ENCODE results near the gene HOXB5. TPM values are rescaled to one million over a fixed set of nuclear protein-coding genes. Genes with fewer than 3 reads are reported as not detected.

Gene HOXB5
- total RNA-seq, 1 donor from 2014 or later: not detected

DNA sequence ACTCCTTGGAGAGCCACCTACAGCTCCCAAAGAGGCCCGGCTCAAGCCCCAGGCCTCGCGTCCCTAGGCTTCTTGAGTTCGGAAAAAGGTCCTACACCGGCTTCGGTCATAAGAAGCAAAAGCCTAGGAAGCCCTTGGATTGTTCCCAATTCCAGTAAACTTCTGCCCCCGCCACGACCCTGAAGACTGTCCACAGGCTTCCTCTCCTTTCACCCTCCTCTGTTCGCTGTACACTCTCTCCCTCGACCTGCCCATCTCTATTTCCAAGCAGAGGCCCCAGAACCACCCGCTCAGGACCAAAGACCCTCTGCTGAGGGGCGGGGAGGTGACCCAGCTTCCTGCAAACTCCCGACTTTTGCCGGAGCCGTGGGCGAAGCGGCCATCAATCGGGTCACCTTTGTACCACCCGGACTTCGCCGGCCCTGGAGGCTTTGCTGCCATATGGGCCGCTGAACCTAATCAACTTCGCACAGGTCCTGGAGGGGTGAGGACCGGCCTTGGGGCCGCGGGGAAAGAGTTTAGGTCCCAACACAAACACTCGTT is 51.4 kb downstream of the HOXB5 start:
- FAIRE-seq: no peak
- Histone ChIP-seq H3K4me3 (ENCODE audit: insufficient read depth, low read depth, low read length) (peak overlapping the region; percentile 84), H3K27ac (ENCODE audit: low read depth, low read length) (peak overlapping the region; percentile 95), H3K9ac (ENCODE audit: low read length) (peak overlapping the region; percentile 96), H3K79me2 (ENCODE audit: insufficient read depth, low read length) (peaks cover 53% of the 10 kb centered on the region), H3K27me3 (ENCODE audit: insufficient read depth, low read length) (peaks cover 27% of the 10 kb centered on the region), H3K4me2 (ENCODE audit: low read length) (peak overlapping the region; percentile 83), H4K20me1 (ENCODE audit: insufficient read depth, low read length) (no peaks in the 10 kb centered on the region), H3K36me3 (ENCODE audit: insufficient read depth, low read length) (no peaks in the 10 kb centered on the region), H3K9me3 (ENCODE audit: insufficient read depth, low read depth, low read length) (no peaks in the 10 kb centered on the region), H3K4me1 (ENCODE audit: insufficient read depth, low read length) (peaks cover 40% of the 10 kb centered on the region), H2AFZ (ENCODE audit: low read depth, low read length) (no peak overlapping the region)
- TF ChIP-seq EZH2 (IDR thresholded peaks at IDR 0.05; ENCODE audit: insufficient read depth, low read length) (peak; percentile 16), CTCF (IDR thresholded peaks at IDR 0.05; ENCODE audit: insufficient read depth, low read depth, low read length) (no peak)
- H3K9me3 Mint-ChIP-seq (ENCODE audit: unreplicated experiment): peaks cover 10% of the 10 kb centered on the region
- H3K27me3 Mint-ChIP-seq (ENCODE audit: low read depth, unreplicated experiment): peaks cover 80% of the 10 kb centered on the region
- peaks cover 5% of the 10 kb centered on the region for H3K4me1 Mint-ChIP-seq (ENCODE audit: low read depth, unreplicated experiment)
- peaks cover 2% of the 10 kb centered on the region for H3K36me3 Mint-ChIP-seq (ENCODE audit: low read depth, unreplicated experiment)
- DNase-seq (ENCODE audit: low read depth): no peak
- H3K4me3 Mint-ChIP-seq (ENCODE audit: unreplicated experiment): peak overlapping the region; percentile 76
- peak overlapping the region; percentile 77 for H3K27ac Mint-ChIP-seq (ENCODE audit: unreplicated experiment)

GRCh38 chr17:48541577-48542113 is 51.9 kb downstream of the HOXB5 start:
- peak overlapping the region; percentile 96 for H3K9ac ChIP-seq (ENCODE audit: low read length)
- H3K27ac Mint-ChIP-seq (ENCODE audit: unreplicated experiment): peak overlapping the region; percentile 77
- peaks cover 22% of the 10 kb centered on the region for H3K27me3 ChIP-seq (ENCODE audit: insufficient read depth, low read length)
- TF ChIP-seq CTCF (IDR thresholded peaks at IDR 0.05; ENCODE audit: insufficient read depth, low read depth, low read length) (no peak), EZH2 (IDR thresholded peaks at IDR 0.05; ENCODE audit: insufficient read depth, low read length) (peak; percentile 57)
- peak overlapping the region; percentile 76 for H3K4me3 Mint-ChIP-seq (ENCODE audit: unreplicated experiment)
- no peaks in the 10 kb centered on the region for H3K9me3 ChIP-seq (ENCODE audit: insufficient read depth, low read depth, low read length)
- peaks cover 51% of the 10 kb centered on the region for H3K79me2 ChIP-seq (ENCODE audit: insufficient read depth, low read length)
- no peak overlapping the region for H2AFZ ChIP-seq (ENCODE audit: low read depth, low read length)
- H3K36me3 ChIP-seq (ENCODE audit: insufficient read depth, low read length): no peaks in the 10 kb centered on the region
- no peak for DNase-seq (ENCODE audit: low read depth)
- H3K4me3 ChIP-seq (ENCODE audit: insufficient read depth, low read depth, low read length): peak overlapping the region; percentile 84
- H3K4me2 ChIP-seq (ENCODE audit: low read length): peak overlapping the region; percentile 83
- peaks cover 78% of the 10 kb centered on the region for H3K27me3 Mint-ChIP-seq (ENCODE audit: low read depth, unreplicated experiment)
- peak overlapping the region; percentile 95 for H3K27ac ChIP-seq (ENCODE audit: low read depth, low read length)
- H3K4me1 ChIP-seq (ENCODE audit: insufficient read depth, low read length): peaks cover 35% of the 10 kb centered on the region
- no peaks in the 10 kb centered on the region for H4K20me1 ChIP-seq (ENCODE audit: insufficient read depth, low read length)
- H3K4me1 Mint-ChIP-seq (ENCODE audit: low read depth, unreplicated experiment): peaks cover 5% of the 10 kb centered on the region
- no peak for FAIRE-seq
- peaks cover 10% of the 10 kb centered on the region for H3K9me3 Mint-ChIP-seq (ENCODE audit: unreplicated experiment)
- peaks cover 2% of the 10 kb centered on the region for H3K36me3 Mint-ChIP-seq (ENCODE audit: low read depth, unreplicated experiment)

Small RNA genes within 50 kb of the gene (microRNA-seq; reads per million reads assigned to microRNA genes)
- gene MIR196A1: 2.7 reads per million, percentile 3 among the genes with 10 or more reads in this experiment

Other genes with a start within 250 kb of the HOXB5 start
- gene SKAP1, start 163.6 kb downstream of the HOXB5 start, total RNA-seq: not detected in 2 replicates
- not detected in 2 replicates for gene HOXB1, start 62.8 kb downstream of the HOXB5 start, total RNA-seq
- gene HOXB2, start 48.7 kb downstream of the HOXB5 start, total RNA-seq: 0.41 and 1.8 TPM in 2 replicates
- not detected in 2 replicates for gene HOXB4, start 15.4 kb downstream of the HOXB5 start, total RNA-seq
- gene HOXB3, start 3.5 kb downstream of the HOXB5 start, total RNA-seq: not detected in 2 replicates
- gene HOXB6, start 11.2 kb upstream of the HOXB5 start, total RNA-seq: not detected in 2 replicates
- gene HOXB7, start 17.2 kb upstream of the HOXB5 start, total RNA-seq: not detected in 2 replicates
- not detected in 2 replicates for gene HOXB8, start 21.5 kb upstream of the HOXB5 start, total RNA-seq
- gene HOXB9, start 32.6 kb upstream of the HOXB5 start, total RNA-seq: 0.10 and 0.11 TPM in 2 replicates
- gene PRAC1, start 128.7 kb upstream of the HOXB5 start, total RNA-seq: not detected in 2 replicates
- gene PRAC2, start 129.4 kb upstream of the HOXB5 start, total RNA-seq: not detected in 2 replicates
- not detected in 2 replicates for gene HOXB13, start 135.0 kb upstream of the HOXB5 start, total RNA-seq
- gene TTLL6, start 223.4 kb upstream of the HOXB5 start, total RNA-seq: not detected in 2 replicates
- gene CALCOCO2, start 237.3 kb upstream of the HOXB5 start, total RNA-seq: 72.9 and 73.8 TPM in 2 replicates